Body of pancreas (tissue), 4 donors: ENCODE data around the gene IFITM5.
"Not testable (repeated sequence)": the region's sequence is repeated elsewhere in the genome, so short reads cannot be mapped to it uniquely, and the experiment has no call there.

Experiments
- CTCF ChIP-seq, 7 experiments: fragments of 450-650 bp in 4 of 7; fragments of 200-600 bp in 3 of 7; sonication (generic) in 3 of 7; IDR thresholded peaks; one replicate each; pipeline ENCODE4 v1.5.1; 2016 to 2019; ENCODE audit warnings: antibody characterized with exemption in 7 of 7
- POLR2A ChIP-seq, 3 donors: fragments of 450-650 bp; IDR thresholded peaks; one replicate each; pipeline ENCODE4 v1.6.1; 2016; ENCODE audit warnings: antibody characterized with exemption in 3 of 3, mild to moderate bottlenecking in 2 of 3

- TF ChIP-seq CTCF, POLR2A (IDR thresholded peaks at IDR 0.05): not testable (repeated sequence)
These were observed 20.6 kb upstream of the IFITM5 start for GRCh38 chr11:319888-320273.
